Trophoblast cell (in vitro differentiated cells and primary cell): ENCODE results near the gene SCFD2.

Source experiments
- DNase-seq, 2 donors: peaks; one replicate each; pipeline ENCODE4 v3.0.0-alpha.2; 2016
- H2AFZ ChIP-seq: 2 replicates; pipeline ENCODE4 v1.6.1; 2013; ENCODE audit warnings: low read length, moderate library complexity, mild to moderate bottlenecking; ENCODE audit not compliant: insufficient read depth, poor library complexity
- H2AK5ac ChIP-seq: 2 replicates; pipeline ENCODE4 v1.6.1; 2013; ENCODE audit warnings: mild to moderate bottlenecking, low read length
- H2BK120ac ChIP-seq: 2 replicates; pipeline ENCODE4 v1.6.1; 2013; ENCODE audit warnings: low read length, mild to moderate bottlenecking, moderate library complexity; ENCODE audit not compliant: insufficient read depth, poor library complexity
- H2BK12ac ChIP-seq: 2 replicates; pipeline ENCODE4 v1.6.1; 2013; ENCODE audit warnings: mild to moderate bottlenecking, low read length, moderate library complexity
- H2BK5ac ChIP-seq: 2 replicates; pipeline ENCODE4 v1.6.1; 2013; ENCODE audit warnings: low read length, low read depth, moderate library complexity, mild to moderate bottlenecking; ENCODE audit not compliant: poor library complexity
- H3K14ac ChIP-seq: 2 replicates; pipeline ENCODE4 v1.6.1; 2013; ENCODE audit warnings: mild to moderate bottlenecking, low read length
- H3K18ac ChIP-seq: 2 replicates; pipeline ENCODE4 v1.6.1; 2013; ENCODE audit warnings: mild to moderate bottlenecking, low read length
- H3K23ac ChIP-seq: 2 replicates; pipeline ENCODE4 v1.6.1; 2013; ENCODE audit warnings: low read length
- H3K27ac ChIP-seq: 2 replicates; pipeline ENCODE4 v1.5.1; 2013; ENCODE audit warnings: low read depth, mild to moderate bottlenecking, inconsistent platforms, low read length, moderate library complexity
- H3K27me3 ChIP-seq: 2 replicates; pipeline ENCODE4 v1.6.1; 2013; ENCODE audit warnings: inconsistent platforms, mild to moderate bottlenecking, low read length, moderate library complexity; ENCODE audit not compliant: insufficient read depth
- H3K36me3 ChIP-seq, 2 experiments: 1 replicate in 1 of 2; 2 replicates in 1 of 2; pipeline ENCODE4 v1.6.1; 2013; ENCODE audit warnings: low read length in 2 of 2, mild to moderate bottlenecking in 2 of 2, moderate library complexity in 1 of 2; ENCODE audit not compliant: insufficient read depth in 2 of 2, control insufficient read depth in 1 of 2
- H3K4ac ChIP-seq: 2 replicates; pipeline ENCODE4 v1.6.1; 2013; ENCODE audit warnings: low read depth, mild to moderate bottlenecking, low read length, moderate library complexity
- H3K4me1 ChIP-seq, 2 experiments: 1 replicate in 1 of 2; 2 replicates in 1 of 2; pipeline ENCODE4 v1.6.1; 2013; ENCODE audit warnings: low read length in 2 of 2, mild to moderate bottlenecking in 2 of 2, moderate library complexity in 1 of 2; ENCODE audit not compliant: insufficient read depth in 2 of 2, control insufficient read depth in 1 of 2
- H3K4me2 ChIP-seq: 2 replicates; pipeline ENCODE4 v1.6.1; 2013; ENCODE audit warnings: inconsistent platforms, mild to moderate bottlenecking, low read length, moderate library complexity
- H3K4me3 ChIP-seq: 2 replicates; pipeline ENCODE4 v1.5.1; 2013; ENCODE audit warnings: mild to moderate bottlenecking, low read depth, low read length, inconsistent platforms
- H3K79me1 ChIP-seq: one replicate; pipeline ENCODE4 v1.6.1; 2013; ENCODE audit warnings: low read length
- H3K79me2 ChIP-seq: 2 replicates; pipeline ENCODE4 v1.6.1; 2013; ENCODE audit warnings: low read length, mild to moderate bottlenecking; ENCODE audit not compliant: control insufficient read depth, insufficient read depth, poor library complexity
- H3K9ac ChIP-seq: 2 replicates; pipeline ENCODE4 v1.6.1; 2013; ENCODE audit warnings: mild to moderate bottlenecking, low read length
- H3K9me3 ChIP-seq: 2 replicates; pipeline ENCODE4 v1.6.1; 2013; ENCODE audit warnings: low read depth, mild to moderate bottlenecking, control low read depth, inconsistent platforms, low read length; ENCODE audit not compliant: insufficient read depth
- H4K12ac ChIP-seq: 2 replicates; pipeline ENCODE4 v1.6.1; 2013; ENCODE audit warnings: low read depth, mild to moderate bottlenecking, low read length, moderate library complexity
- H4K8ac ChIP-seq: 2 replicates; pipeline ENCODE4 v1.6.1; 2013; ENCODE audit warnings: low read depth, mild to moderate bottlenecking, low read length, moderate library complexity
- H4K91ac ChIP-seq: one replicate; pipeline ENCODE4 v1.6.1; 2013; ENCODE audit warnings: low read depth, mild to moderate bottlenecking, low read length, moderate library complexity
- WGBS: extraction: QIAGEN DNeasy Blood & Tissue Kit; methylation state at CpG from one replicate; pipeline ENCODE4 v1.1.7; 2013; ENCODE audit warnings: missing lambda C conversion rate; ENCODE audit not compliant: insufficient read length, insufficient coverage; ENCODE audit errors: extremely low coverage; 5-methylcytosine and 5-hydroxymethylcytosine counted together

The SCFD2 gene

GRCh38 chr4:52862639-52863161 lies 503.2 kb downstream of the SCFD2 start:
- H3K9me3 ChIP-seq, result no peaks in the 10 kb centered on the region
- H2BK5ac ChIP-seq, result peak overlapping the region; percentile 90
- H3K4me1 ChIP-seq, result peaks cover 14 to 21% of the 10 kb centered on the region in 2 experiments
- H3K36me3 ChIP-seq, result peaks cover 11 to 22% of the 10 kb centered on the region in 2 experiments
- peak overlapping the region; percentile 72 for H3K4me2 ChIP-seq
- H3K79me1 ChIP-seq, result peaks cover 20% of the 10 kb centered on the region
- H2BK120ac ChIP-seq, result peak overlapping the region; percentile 71
- H3K14ac ChIP-seq, result peak overlapping the region; percentile 98
- no peaks in the 10 kb centered on the region for H3K27me3 ChIP-seq
- H2BK12ac ChIP-seq, result peak overlapping the region; percentile 43
- H4K8ac ChIP-seq, result peak overlapping the region; percentile 20
- peak overlapping the region; percentile 31 for H3K23ac ChIP-seq
- H2AFZ ChIP-seq, result peak overlapping the region; percentile 7
- no CpG with 5 or more reads among the region's 23 CpGs for WGBS
- peak overlapping the region; percentile 97 for H3K18ac ChIP-seq
- peak overlapping the region; percentile 96 for H3K4ac ChIP-seq
- H4K12ac ChIP-seq, result peak overlapping the region; percentile 72
- no peak for DNase-seq
- peaks cover 10% of the 10 kb centered on the region for H3K79me2 ChIP-seq
- peak overlapping the region; percentile 88 for H4K91ac ChIP-seq
- H3K27ac ChIP-seq, result peak overlapping the region; percentile 52
- peak overlapping the region; percentile 10 for H2AK5ac ChIP-seq
- peak overlapping the region; percentile 96 for H3K9ac ChIP-seq
- peak overlapping the region; percentile 96 for H3K4me3 ChIP-seq

GRCh38 chr4:52861879-52862616 lies 503.8 kb downstream of the SCFD2 start, which contains the start of gene RASL11B:
RASL11B (plus strand) TSS chr4:52862317; CDS start chr4:52862508, 191 bp downstream.
- peak within 1 kb of the TSS; percentile 96 for H3K4me3 ChIP-seq
- peak within 1 kb of the TSS; percentile 94 for H3K4me2 ChIP-seq
- peak within 1 kb of the TSS; percentile 62 for H2BK12ac ChIP-seq
- H3K14ac ChIP-seq, result peak within 1 kb of the TSS; percentile 98
- peak within 1 kb of the TSS; percentile 87 for H2AFZ ChIP-seq
- H3K4ac ChIP-seq, result peak within 1 kb of the TSS; percentile 96
- peaks cover 10% of the 10 kb centered on the region for H3K79me2 ChIP-seq
- peak within 1 kb of the TSS; percentile 71 for H2BK120ac ChIP-seq
- H3K36me3 ChIP-seq, result peaks cover 11 to 18% of the 10 kb centered on the region in 2 experiments
- no CpG with 5 or more reads among the region's 94 CpGs for WGBS
- H3K18ac ChIP-seq, result peak within 1 kb of the TSS; percentile 97
- peaks cover 14 to 19% of the 10 kb centered on the region in 2 experiments for H3K4me1 ChIP-seq
- H3K23ac ChIP-seq, result peak within 1 kb of the TSS; percentile 31
- H4K12ac ChIP-seq, result peak within 1 kb of the TSS; percentile 82
- peak within 1 kb of the TSS; percentile 48 for H2AK5ac ChIP-seq
- H3K27ac ChIP-seq, result peak within 1 kb of the TSS; percentile 52
- H4K8ac ChIP-seq, result peak within 1 kb of the TSS; percentile 87
- H4K91ac ChIP-seq, result peak within 1 kb of the TSS; percentile 92
- peak within 1 kb of the TSS; percentile 96 for H3K9ac ChIP-seq
- H2BK5ac ChIP-seq, result peak within 1 kb of the TSS; percentile 90
- peak; percentile 61 to 86 for DNase-seq
- H3K27me3 ChIP-seq, result no peaks in the 10 kb centered on the region
- no peaks in the 10 kb centered on the region for H3K9me3 ChIP-seq
- peaks cover 20% of the 10 kb centered on the region for H3K79me1 ChIP-seq

GRCh38 chr4:52861171-52861823 lies 504.6 kb downstream of the SCFD2 start:
- H3K79me2 ChIP-seq, result peaks cover 10% of the 10 kb centered on the region
- H3K79me1 ChIP-seq, result peaks cover 20% of the 10 kb centered on the region
- H4K91ac ChIP-seq, result peak overlapping the region; percentile 92
- H3K4me3 ChIP-seq, result peak overlapping the region; percentile 91
- DNase-seq, result no peak
- no peak overlapping the region for H2BK120ac ChIP-seq
- H3K27ac ChIP-seq, result no peak overlapping the region
- no peak overlapping the region for H4K12ac ChIP-seq
- peak overlapping the region; percentile 95 for H3K18ac ChIP-seq
- H3K9ac ChIP-seq, result peak overlapping the region; percentile 91
- no peaks in the 10 kb centered on the region for H3K27me3 ChIP-seq
- H3K23ac ChIP-seq, result no peak overlapping the region
- H4K8ac ChIP-seq, result peak overlapping the region; percentile 87
- H3K4ac ChIP-seq, result no peak overlapping the region
- H3K9me3 ChIP-seq, result no peaks in the 10 kb centered on the region
- peaks cover 9 to 18% of the 10 kb centered on the region in 2 experiments for H3K36me3 ChIP-seq
- H2BK12ac ChIP-seq, result peak overlapping the region; percentile 2
- H2AFZ ChIP-seq, result no peak overlapping the region
- peak overlapping the region; percentile 71 for H2BK5ac ChIP-seq
- peak overlapping the region; percentile 94 for H3K4me2 ChIP-seq
- no CpG with 5 or more reads among the region's 26 CpGs for WGBS
- peak overlapping the region; percentile 92 for H3K14ac ChIP-seq
- H2AK5ac ChIP-seq, result peak overlapping the region; percentile 48
- H3K4me1 ChIP-seq, result peaks cover 14 to 19% of the 10 kb centered on the region in 2 experiments

- peaks cover 20% of the 10 kb centered on the region for H3K79me1 ChIP-seq
- no CpG with 5 or more reads among the region's 2 CpGs for WGBS
- no peak overlapping the region for H3K4ac ChIP-seq
- H3K18ac ChIP-seq, result no peak overlapping the region
- peaks cover 10% of the 10 kb centered on the region for H3K79me2 ChIP-seq
- no peak overlapping the region for H3K14ac ChIP-seq
- no peak overlapping the region for H2BK120ac ChIP-seq
- H2AK5ac ChIP-seq, result no peak overlapping the region
- H3K27ac ChIP-seq, result no peak overlapping the region
- no peak overlapping the region for H4K8ac ChIP-seq
- H3K4me3 ChIP-seq, result no peak overlapping the region
- H3K9ac ChIP-seq, result no peak overlapping the region
- H2AFZ ChIP-seq, result no peak overlapping the region
- H3K4me1 ChIP-seq, result peaks cover 9 to 16% of the 10 kb centered on the region in 2 experiments
- H2BK5ac ChIP-seq, result no peak overlapping the region
- no peak overlapping the region for H4K12ac ChIP-seq
- H2BK12ac ChIP-seq, result no peak overlapping the region
- no peak overlapping the region for H3K23ac ChIP-seq
- no peak overlapping the region for H3K4me2 ChIP-seq
- no peaks in the 10 kb centered on the region for H3K27me3 ChIP-seq
- H3K36me3 ChIP-seq, result peaks cover 3 to 10% of the 10 kb centered on the region in 2 experiments
- H3K9me3 ChIP-seq, result no peaks in the 10 kb centered on the region
- no peak overlapping the region for H4K91ac ChIP-seq
- DNase-seq, result no peak
Observed at GRCh38 chr4:52860361-52860760, 505.5 kb downstream of the SCFD2 start.
